Trophoblast cell (in vitro differentiated cells and primary cell): Measurements from ENCODE around the gene CEBPE. TPM values are rescaled to one million over a fixed set of nuclear protein-coding genes. Genes with fewer than 3 reads are reported as not detected.

Source experiments
- DNase-seq, 2 donors: peaks; one replicate each; pipeline ENCODE4 v3.0.0-alpha.2; 2016
- H2AFZ ChIP-seq: 2 replicates; pipeline ENCODE4 v1.6.1; 2013; ENCODE audit warnings: low read length, moderate library complexity, mild to moderate bottlenecking; ENCODE audit not compliant: insufficient read depth, poor library complexity
- H2AK5ac ChIP-seq: 2 replicates; pipeline ENCODE4 v1.6.1; 2013; ENCODE audit warnings: mild to moderate bottlenecking, low read length
- H2BK120ac ChIP-seq: 2 replicates; pipeline ENCODE4 v1.6.1; 2013; ENCODE audit warnings: low read length, mild to moderate bottlenecking, moderate library complexity; ENCODE audit not compliant: insufficient read depth, poor library complexity
- H2BK12ac ChIP-seq: 2 replicates; pipeline ENCODE4 v1.6.1; 2013; ENCODE audit warnings: mild to moderate bottlenecking, low read length, moderate library complexity
- H2BK5ac ChIP-seq: 2 replicates; pipeline ENCODE4 v1.6.1; 2013; ENCODE audit warnings: low read length, low read depth, moderate library complexity, mild to moderate bottlenecking; ENCODE audit not compliant: poor library complexity
- H3K14ac ChIP-seq: 2 replicates; pipeline ENCODE4 v1.6.1; 2013; ENCODE audit warnings: mild to moderate bottlenecking, low read length
- H3K18ac ChIP-seq: 2 replicates; pipeline ENCODE4 v1.6.1; 2013; ENCODE audit warnings: mild to moderate bottlenecking, low read length
- H3K23ac ChIP-seq: 2 replicates; pipeline ENCODE4 v1.6.1; 2013; ENCODE audit warnings: low read length
- H3K27ac ChIP-seq: 2 replicates; pipeline ENCODE4 v1.5.1; 2013; ENCODE audit warnings: low read depth, mild to moderate bottlenecking, inconsistent platforms, low read length, moderate library complexity
- H3K27me3 ChIP-seq: 2 replicates; pipeline ENCODE4 v1.6.1; 2013; ENCODE audit warnings: inconsistent platforms, mild to moderate bottlenecking, low read length, moderate library complexity; ENCODE audit not compliant: insufficient read depth
- H3K36me3 ChIP-seq, 2 experiments: 1 replicate in 1 of 2; 2 replicates in 1 of 2; pipeline ENCODE4 v1.6.1; 2013; ENCODE audit warnings: low read length in 2 of 2, mild to moderate bottlenecking in 2 of 2, moderate library complexity in 1 of 2; ENCODE audit not compliant: insufficient read depth in 2 of 2, control insufficient read depth in 1 of 2
- H3K4ac ChIP-seq: 2 replicates; pipeline ENCODE4 v1.6.1; 2013; ENCODE audit warnings: low read depth, mild to moderate bottlenecking, low read length, moderate library complexity
- H3K4me1 ChIP-seq, 2 experiments: 1 replicate in 1 of 2; 2 replicates in 1 of 2; pipeline ENCODE4 v1.6.1; 2013; ENCODE audit warnings: low read length in 2 of 2, mild to moderate bottlenecking in 2 of 2, moderate library complexity in 1 of 2; ENCODE audit not compliant: insufficient read depth in 2 of 2, control insufficient read depth in 1 of 2
- H3K4me2 ChIP-seq: 2 replicates; pipeline ENCODE4 v1.6.1; 2013; ENCODE audit warnings: inconsistent platforms, mild to moderate bottlenecking, low read length, moderate library complexity
- H3K4me3 ChIP-seq: 2 replicates; pipeline ENCODE4 v1.5.1; 2013; ENCODE audit warnings: mild to moderate bottlenecking, low read depth, low read length, inconsistent platforms
- H3K79me1 ChIP-seq: one replicate; pipeline ENCODE4 v1.6.1; 2013; ENCODE audit warnings: low read length
- H3K79me2 ChIP-seq: 2 replicates; pipeline ENCODE4 v1.6.1; 2013; ENCODE audit warnings: low read length, mild to moderate bottlenecking; ENCODE audit not compliant: control insufficient read depth, insufficient read depth, poor library complexity
- H3K9ac ChIP-seq: 2 replicates; pipeline ENCODE4 v1.6.1; 2013; ENCODE audit warnings: mild to moderate bottlenecking, low read length
- H3K9me3 ChIP-seq: 2 replicates; pipeline ENCODE4 v1.6.1; 2013; ENCODE audit warnings: low read depth, mild to moderate bottlenecking, control low read depth, inconsistent platforms, low read length; ENCODE audit not compliant: insufficient read depth
- H4K12ac ChIP-seq: 2 replicates; pipeline ENCODE4 v1.6.1; 2013; ENCODE audit warnings: low read depth, mild to moderate bottlenecking, low read length, moderate library complexity
- H4K8ac ChIP-seq: 2 replicates; pipeline ENCODE4 v1.6.1; 2013; ENCODE audit warnings: low read depth, mild to moderate bottlenecking, low read length, moderate library complexity
- H4K91ac ChIP-seq: one replicate; pipeline ENCODE4 v1.6.1; 2013; ENCODE audit warnings: low read depth, mild to moderate bottlenecking, low read length, moderate library complexity
- WGBS: extraction: QIAGEN DNeasy Blood & Tissue Kit; methylation state at CpG from one replicate; pipeline ENCODE4 v1.1.7; 2013; ENCODE audit warnings: missing lambda C conversion rate; ENCODE audit not compliant: insufficient read length, insufficient coverage; ENCODE audit errors: extremely low coverage; 5-methylcytosine and 5-hydroxymethylcytosine counted together
- polyA plus RNA-seq: library from polyadenylated mRNA; stranded (reverse); fragments of 200-250 nt; gene quantifications from 2 replicates; pipeline ENCODE4 v1.2.3, GENCODE V29; 2013

Gene CEBPE
- 0.33 and 0.37 TPM in 2 replicates for polyA plus RNA-seq

DNA sequence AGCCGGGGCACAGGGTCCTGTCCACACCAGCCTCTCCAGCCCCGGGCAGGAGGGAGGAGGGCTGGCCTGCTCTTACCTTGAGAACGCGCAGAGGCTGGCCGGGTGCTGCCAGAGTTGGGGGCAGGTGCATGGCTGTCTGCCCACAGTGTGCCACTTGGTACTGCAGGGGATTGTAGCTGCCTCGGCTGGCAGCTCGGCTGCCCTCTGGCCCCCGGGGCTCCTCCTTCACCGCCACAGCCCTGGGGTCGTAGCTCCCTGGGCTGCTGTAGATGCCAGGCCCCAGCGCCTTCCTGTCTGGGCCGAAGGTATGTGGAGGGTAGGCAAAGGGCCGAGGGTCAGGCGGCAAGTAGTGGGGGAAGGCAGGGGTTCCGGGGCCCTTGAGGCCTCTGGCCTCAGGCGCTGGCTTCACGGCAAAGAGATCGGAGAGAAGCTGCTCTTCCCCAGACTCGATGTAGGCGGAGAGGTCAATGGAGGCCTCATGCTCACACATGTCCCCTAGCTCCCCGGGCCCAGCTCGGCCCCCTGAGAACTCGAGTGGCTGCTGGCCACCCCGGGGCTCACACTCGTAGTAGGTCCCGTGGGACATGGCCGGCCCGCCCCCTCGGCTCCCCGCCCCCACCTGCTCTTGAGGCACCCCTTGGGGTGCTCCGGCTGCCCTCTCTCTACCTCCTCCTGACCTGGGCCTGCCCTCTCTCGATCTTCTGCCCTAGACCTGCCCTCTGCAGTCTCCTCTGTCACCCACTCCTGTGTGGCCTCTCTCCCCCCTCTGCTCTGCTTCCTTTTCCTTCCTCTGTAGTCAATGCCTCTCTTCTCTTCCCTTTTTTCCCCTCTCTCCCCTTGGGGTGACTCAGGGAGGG lies at the start of gene CEBPE:
Gene CEBPE, minus strand, starts transcription at position 750 of the 857 bp plus-strand sequence. Its CDS starts 164 bp downstream, at position 586.
- H3K4me2 ChIP-seq: no peak within 1 kb of the TSS
- H3K79me2 ChIP-seq: no peaks in the 10 kb centered on the region
- DNase-seq: no peak
- H3K27me3 ChIP-seq: no peaks in the 10 kb centered on the region
- no peak within 1 kb of the TSS for H2AFZ ChIP-seq
- WGBS: no CpG with 5 or more reads among the region's 32 CpGs
- no peaks in the 10 kb centered on the region for H3K36me3 ChIP-seq
- H3K23ac ChIP-seq: no peak within 1 kb of the TSS
- no peak within 1 kb of the TSS for H3K14ac ChIP-seq
- H3K18ac ChIP-seq: no peak within 1 kb of the TSS
- no peak within 1 kb of the TSS for H2AK5ac ChIP-seq
- no peak within 1 kb of the TSS for H3K9ac ChIP-seq
- H2BK5ac ChIP-seq: no peak within 1 kb of the TSS
- H3K27ac ChIP-seq: no peak within 1 kb of the TSS
- no peaks in the 10 kb centered on the region for H3K79me1 ChIP-seq
- no peak within 1 kb of the TSS for H2BK12ac ChIP-seq
- H2BK120ac ChIP-seq: no peak within 1 kb of the TSS
- no peak within 1 kb of the TSS for H4K8ac ChIP-seq
- no peak within 1 kb of the TSS for H4K91ac ChIP-seq
- no peaks in the 10 kb centered on the region for H3K9me3 ChIP-seq
- no peak within 1 kb of the TSS for H3K4ac ChIP-seq
- peaks cover 3 to 7% of the 10 kb centered on the region in 2 experiments for H3K4me1 ChIP-seq
- H4K12ac ChIP-seq: no peak within 1 kb of the TSS
- no peak within 1 kb of the TSS for H3K4me3 ChIP-seq

DNA sequence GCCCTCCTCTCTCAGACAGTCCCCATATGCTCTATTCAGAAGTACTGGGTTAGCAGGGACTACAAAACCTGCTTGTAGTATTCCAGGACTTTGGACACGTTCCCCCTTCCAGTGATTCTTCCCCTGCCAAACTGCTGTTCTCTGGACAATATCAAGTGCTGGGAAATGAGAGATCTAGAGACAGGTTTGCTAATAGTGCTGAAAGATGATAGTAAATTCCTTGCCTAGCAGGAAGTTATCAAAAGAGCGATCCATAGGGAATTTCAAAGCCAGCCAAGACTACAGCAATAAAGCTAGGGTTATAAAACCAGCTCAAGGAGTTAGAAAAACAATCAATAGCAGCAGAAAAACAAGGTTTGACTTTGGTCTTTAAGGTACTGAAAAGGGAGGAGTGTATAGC lies 49.2 kb upstream of the CEBPE start:
- Histone ChIP-seq H2BK5ac (no peak overlapping the region), H3K4ac (no peak overlapping the region), H3K9me3 (peaks cover 2% of the 10 kb centered on the region), H3K4me1 (peaks cover 28 to 37% of the 10 kb centered on the region in 2 experiments), H3K23ac (no peak overlapping the region), H3K9ac (no peak overlapping the region), H3K27me3 (no peaks in the 10 kb centered on the region), H3K14ac (no peak overlapping the region), H4K91ac (no peak overlapping the region), H3K4me3 (no peak overlapping the region), H3K79me1 (peaks cover 22% of the 10 kb centered on the region), H3K4me2 (no peak overlapping the region), H4K12ac (no peak overlapping the region), H3K36me3 (peaks cover 10 to 17% of the 10 kb centered on the region in 2 experiments), H2BK12ac (no peak overlapping the region), H3K79me2 (peaks cover 3% of the 10 kb centered on the region), H2AFZ (no peak overlapping the region), H2BK120ac (no peak overlapping the region), H3K18ac (no peak overlapping the region), H4K8ac (no peak overlapping the region), H2AK5ac (no peak overlapping the region), H3K27ac (peak overlapping the region; percentile 5)
- DNase-seq: no peak
- no CpG with 5 or more reads among the region's 2 CpGs for WGBS

DNA sequence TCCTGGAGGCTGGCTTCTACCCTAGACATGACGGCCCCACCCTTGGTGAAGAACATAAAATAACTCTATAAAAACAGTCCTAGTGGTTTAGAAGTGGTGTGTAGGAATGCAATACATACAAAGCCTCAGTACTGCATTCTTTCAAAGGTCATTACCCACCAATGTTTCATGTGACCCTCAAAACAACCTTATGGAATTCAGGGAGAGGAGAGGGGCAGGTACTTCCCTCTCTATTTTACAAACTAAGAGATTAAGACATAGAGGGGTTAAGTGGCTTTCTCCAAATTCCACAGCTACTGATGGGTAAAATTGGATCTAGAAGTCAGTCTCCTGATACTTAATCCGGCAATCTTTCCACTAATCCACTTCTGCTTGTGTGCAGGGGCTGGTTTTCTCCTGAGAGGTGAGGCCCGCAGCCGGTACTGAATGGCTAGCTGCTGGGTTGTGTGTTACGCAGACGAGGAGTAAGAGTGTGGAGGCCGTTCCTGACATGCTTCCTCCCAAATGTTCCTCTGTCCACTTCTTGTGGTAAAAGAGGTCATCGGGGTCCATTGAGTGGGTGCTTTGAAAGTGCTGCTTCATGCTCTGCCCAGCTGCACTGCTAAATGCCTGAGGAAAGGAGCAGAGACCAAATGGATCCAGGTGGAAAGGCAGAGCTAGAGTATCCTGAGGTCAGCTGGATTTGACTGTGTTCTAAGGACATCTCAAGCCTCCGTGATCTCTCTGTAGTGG lies 48.2 kb upstream of the CEBPE start:
- Histone ChIP-seq H3K27ac (no peak overlapping the region), H2BK12ac (peak overlapping the region; percentile 85), H2BK5ac (no peak overlapping the region), H3K27me3 (no peaks in the 10 kb centered on the region), H3K23ac (no peak overlapping the region), H4K8ac (peak overlapping the region; percentile 55), H2AK5ac (no peak overlapping the region), H4K91ac (peak overlapping the region; percentile 25), H3K79me1 (peaks cover 16% of the 10 kb centered on the region), H2BK120ac (peak overlapping the region; percentile 30), H2AFZ (no peak overlapping the region), H3K9me3 (peaks cover 2% of the 10 kb centered on the region), H3K18ac (peak overlapping the region; percentile 52), H3K9ac (no peak overlapping the region), H3K36me3 (peaks cover 13 to 22% of the 10 kb centered on the region in 2 experiments), H3K4me3 (no peak overlapping the region), H3K79me2 (peaks cover 2% of the 10 kb centered on the region), H3K4ac (peak overlapping the region; percentile 24), H3K4me1 (peaks cover 25 to 31% of the 10 kb centered on the region in 2 experiments), H3K4me2 (no peak overlapping the region), H3K14ac (peak overlapping the region; percentile 2), H4K12ac (no peak overlapping the region)
- WGBS: no CpG with 5 or more reads among the region's 9 CpGs
- no peak for DNase-seq

DNA sequence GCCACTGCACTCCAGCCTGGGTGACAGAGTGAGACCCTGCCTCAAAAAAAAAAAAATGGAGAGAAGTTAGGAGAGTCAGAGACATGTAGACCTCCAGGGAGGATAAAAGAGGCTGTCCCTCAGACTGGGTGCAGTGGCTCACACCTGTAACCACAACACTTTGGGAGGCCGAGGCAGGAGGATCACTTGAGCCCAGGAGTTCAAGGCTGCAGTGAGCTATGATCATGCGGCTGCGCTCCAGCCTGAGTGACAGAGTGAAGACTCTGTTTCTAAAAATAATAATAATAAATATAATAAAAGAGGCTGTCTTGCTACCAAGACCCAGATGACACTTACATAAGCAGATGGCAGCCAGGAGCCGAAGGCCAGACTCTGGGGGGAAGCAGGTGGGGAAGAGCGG lies 45.9 kb upstream of the CEBPE start:
- peaks cover 20 to 22% of the 10 kb centered on the region in 2 experiments for H3K36me3 ChIP-seq
- no peak overlapping the region for H4K91ac ChIP-seq
- no peak overlapping the region for H4K12ac ChIP-seq
- peaks cover 3% of the 10 kb centered on the region for H3K79me1 ChIP-seq
- no peak overlapping the region for H3K18ac ChIP-seq
- H3K79me2 ChIP-seq: peaks cover 2% of the 10 kb centered on the region
- H3K4me3 ChIP-seq: no peak overlapping the region
- H3K4me1 ChIP-seq: peaks cover 18 to 21% of the 10 kb centered on the region in 2 experiments
- H4K8ac ChIP-seq: no peak overlapping the region
- no peak overlapping the region for H2BK5ac ChIP-seq
- peaks cover 2% of the 10 kb centered on the region for H3K9me3 ChIP-seq
- no peak overlapping the region for H2AK5ac ChIP-seq
- H3K23ac ChIP-seq: no peak overlapping the region
- H3K14ac ChIP-seq: no peak overlapping the region
- WGBS: no CpG with 5 or more reads among the region's 5 CpGs
- no peak for DNase-seq
- no peak overlapping the region for H3K4me2 ChIP-seq
- H2BK120ac ChIP-seq: no peak overlapping the region
- no peak overlapping the region for H3K27ac ChIP-seq
- no peak overlapping the region for H2BK12ac ChIP-seq
- H3K27me3 ChIP-seq: no peaks in the 10 kb centered on the region
- H2AFZ ChIP-seq: no peak overlapping the region
- H3K9ac ChIP-seq: no peak overlapping the region
- no peak overlapping the region for H3K4ac ChIP-seq
